Measurements from ENCODE around the gene NEU2.

Gene NEU2

GRCh38 chr2:233040571-233040970 lies 8.1 kb downstream of the NEU2 start:
- H3K4me3 ChIP-seq (ENCODE audit: low read length), result no peak overlapping the region
- no peak for TF ChIP-seq CTCF (conservative IDR thresholded peaks at IDR 0.05; ENCODE audit: low read depth, low read length)
- DNase-seq (ENCODE audit: low read depth), result no peak

- H3K4me3 ChIP-seq (ENCODE audit: low read length), result no peak overlapping the region
- DNase-seq (ENCODE audit: low read depth), result no peak
- no peak for TF ChIP-seq CTCF (conservative IDR thresholded peaks at IDR 0.05; ENCODE audit: low read depth, low read length)
Measured at GRCh38 chr2:233041722-233042323, 9.4 kb downstream of the NEU2 start.

- no peak for TF ChIP-seq CTCF (conservative IDR thresholded peaks at IDR 0.05; ENCODE audit: low read depth, low read length)
- H3K4me3 ChIP-seq (ENCODE audit: low read length), result no peak overlapping the region
- DNase-seq (ENCODE audit: low read depth), result no peak
Measured at GRCh38 chr2:233042549-233042948, 10.1 kb downstream of the NEU2 start.

- H3K4me3 ChIP-seq (ENCODE audit: low read length), result no peak overlapping the region
- TF ChIP-seq CTCF (conservative IDR thresholded peaks at IDR 0.05; ENCODE audit: low read depth, low read length), result no peak
- no peak for DNase-seq (ENCODE audit: low read depth)
Measured at GRCh38 chr2:233044974-233045605, 12.6 kb downstream of the NEU2 start.

- DNase-seq (ENCODE audit: low read depth), result no peak
- H3K4me3 ChIP-seq (ENCODE audit: low read length), result no peak overlapping the region
- TF ChIP-seq CTCF (conservative IDR thresholded peaks at IDR 0.05; ENCODE audit: low read depth, low read length), result no peak
Measured at GRCh38 chr2:233047206-233047605, 14.7 kb downstream of the NEU2 start.

GRCh38 chr2:233047667-233048066 lies 15.2 kb downstream of the NEU2 start:
- no peak for TF ChIP-seq CTCF (conservative IDR thresholded peaks at IDR 0.05; ENCODE audit: low read depth, low read length)
- DNase-seq (ENCODE audit: low read depth), result no peak
- H3K4me3 ChIP-seq (ENCODE audit: low read length), result no peak overlapping the region

DNA sequence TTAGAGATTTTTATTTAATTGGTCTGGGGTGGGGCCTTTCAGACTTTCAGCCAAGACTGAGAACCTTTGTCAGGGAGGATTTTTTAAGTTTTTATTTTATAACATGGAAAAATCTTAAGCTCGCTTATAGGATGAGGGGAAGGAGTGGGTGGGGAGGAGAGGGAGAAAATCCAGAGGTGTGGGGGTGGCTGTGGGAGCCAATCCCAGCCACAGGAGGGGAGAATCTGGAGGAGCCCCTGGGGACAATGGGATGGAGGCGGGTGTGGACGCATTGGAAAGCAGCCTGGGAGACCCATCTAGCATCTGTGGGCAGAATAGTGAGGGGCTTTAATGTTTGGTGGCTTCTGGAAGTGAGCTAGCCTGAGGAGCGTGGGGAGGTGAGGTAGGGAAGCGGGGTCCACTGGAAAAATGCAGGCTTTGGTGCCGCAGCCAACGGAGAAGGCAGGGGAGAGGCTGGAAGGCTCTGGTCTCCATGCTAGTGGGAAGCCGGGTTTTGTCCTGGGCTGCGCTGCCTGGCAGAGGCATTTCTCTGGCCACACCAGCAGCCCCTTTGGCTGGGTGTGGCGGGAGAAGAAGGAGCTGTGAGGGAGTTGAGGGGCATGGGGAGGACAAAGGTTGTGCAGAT lies 16.2 kb downstream of the NEU2 start:
- no peak for TF ChIP-seq CTCF (conservative IDR thresholded peaks at IDR 0.05; ENCODE audit: low read depth, low read length)
- DNase-seq (ENCODE audit: low read depth), result no peak
- H3K4me3 ChIP-seq (ENCODE audit: low read length), result no peak overlapping the region
